ENCODE results near the gene COG7. TPM values are rescaled to one million over a fixed set of nuclear protein-coding genes. Genes with fewer than 3 reads are reported as not detected.

Gene COG7
- total RNA-seq, 4 donors from 2014 or later, result 37.1 to 121 (median 54.6) TPM

GRCh38 chr16:23345237-23345636, 107.8 kb downstream of the COG7 start:
- intact Hi-C loops (cut with DNase I; ENCODE audit: low total_unique reads), result no loop called here
- in situ Hi-C loops (cut with MboI; ENCODE audit: low pct_ligation_motif_present in 1 of 4, low pct_unique_long_range_greater_than_20kb in 1 of 4, low sequenced_read_pairs in 3 of 4), result no loop called here
- no peaks in the 10 kb centered on the region for H3K27me3 ChIP-seq
- WGBS, 2 donors (ENCODE audit: low coverage in 1 of 2), result 78 to 100% methylated on average over 1 to 5 of the region's 5 CpGs
- no peak for DNase-seq
- TF ChIP-seq POLR2A (IDR thresholded peaks at IDR 0.05) (no peak), CTCF (IDR thresholded peaks at IDR 0.05) (no peak)
- H3K36me3 ChIP-seq, result no peaks in the 10 kb centered on the region
- H3K27ac ChIP-seq, result no peak overlapping the region
- no peaks in the 10 kb centered on the region for H3K9me3 ChIP-seq
- H3K4me3 ChIP-seq, result no peak overlapping the region
- H3K4me1 ChIP-seq, result peaks cover 0 to 21% (median 11%) of the 10 kb centered on the region in 4 donors

- no peak overlapping the region for H3K4me3 ChIP-seq
- no peaks in the 10 kb centered on the region for H3K9me3 ChIP-seq
- in situ Hi-C loops (cut with MboI; ENCODE audit: low pct_ligation_motif_present in 1 of 4, low pct_unique_long_range_greater_than_20kb in 1 of 4, low sequenced_read_pairs in 3 of 4) (no loop called here), intact Hi-C loops (cut with DNase I; ENCODE audit: low total_unique reads) (no loop called here)
- H3K27ac ChIP-seq, result no peak overlapping the region
- 38 to 59% methylated on average over 3 to 5 of the region's 5 CpGs for WGBS, 2 donors (ENCODE audit: low coverage in 1 of 2)
- no peak for DNase-seq
- peaks cover 0 to 21% (median 11%) of the 10 kb centered on the region in 4 donors for H3K4me1 ChIP-seq
- no peaks in the 10 kb centered on the region for H3K27me3 ChIP-seq
- no peaks in the 10 kb centered on the region for H3K36me3 ChIP-seq
- TF ChIP-seq CTCF (IDR thresholded peaks at IDR 0.05) (no peak), EP300 (IDR thresholded peaks at IDR 0.05; ENCODE audit: low read depth) (no peak), POLR2A (IDR thresholded peaks at IDR 0.05) (no peak), POLR2AphosphoS5 (IDR thresholded peaks at IDR 0.05) (no peak)
These were observed 109.1 kb downstream of the COG7 start for GRCh38 chr16:23343643-23344612.

- WGBS, 2 donors (ENCODE audit: low coverage in 1 of 2), result 37 to 49% methylated on average over 3 to 5 of the region's 5 CpGs
- no peak for DNase-seq
- in situ Hi-C loops (cut with MboI; ENCODE audit: low pct_ligation_motif_present in 1 of 4, low pct_unique_long_range_greater_than_20kb in 1 of 4, low sequenced_read_pairs in 3 of 4), result no loop called here
These were observed 110.8 kb downstream of the COG7 start for GRCh38 chr16:23342083-23342640.

GRCh38 chr16:23339787-23340186, 113.2 kb downstream of the COG7 start:
- Histone ChIP-seq H3K27ac (no peak overlapping the region), H3K27me3 (no peaks in the 10 kb centered on the region), H3K4me1 (peaks cover 0 to 49% (median 29%) of the 10 kb centered on the region in 4 donors), H3K36me3 (no peaks in the 10 kb centered on the region), H3K9me3 (no peaks in the 10 kb centered on the region), H3K4me3 (no peak overlapping the region)
- in situ Hi-C loops (cut with MboI; ENCODE audit: low pct_ligation_motif_present in 1 of 4, low pct_unique_long_range_greater_than_20kb in 1 of 4, low sequenced_read_pairs in 3 of 4) (no loop called here), intact Hi-C loops (cut with DNase I; ENCODE audit: low total_unique reads) (no loop called here)
- no peak for TF ChIP-seq EP300 (IDR thresholded peaks at IDR 0.05; ENCODE audit: low read depth)
- WGBS, 2 donors (ENCODE audit: low coverage in 1 of 2), result 77 to 100% methylated on average over 2 to 3 of the region's 3 CpGs
- DNase-seq, result no peak

More at GRCh38 chr16:23342083-23342640, 110.8 kb downstream of the COG7 start:
- Histone ChIP-seq H3K27me3 (no peaks in the 10 kb centered on the region), H3K36me3 (no peaks in the 10 kb centered on the region), H3K9me3 (no peaks in the 10 kb centered on the region), H3K4me1 (peaks cover 0 to 31% (median 16%) of the 10 kb centered on the region in 4 donors), H3K4me3 (no peak overlapping the region), H3K27ac (peak overlapping the region; percentile 13 to 51 (median 31))
- peak in 1 of 3 donors; percentile 11 for TF ChIP-seq POLR2AphosphoS5 (IDR thresholded peaks at IDR 0.05)
- no peak for TF ChIP-seq POLR2A (IDR thresholded peaks at IDR 0.05)
- intact Hi-C loops (cut with DNase I; ENCODE audit: low total_unique reads), result no loop called here

Small RNA genes lying within 50 kb of the gene (small RNA-seq; reads per million reads assigned to genes)
- 0 reads per million in 4 donors for gene RF00072

Other genes with a start within 250 kb of the COG7 start
- 100 to 1,000 TPM; 142 to 729 (median 556) TPM for gene SCNN1B, start 150.9 kb downstream of the COG7 start, total RNA-seq
- 10 to 100 TPM; 21.7 to 51.8 (median 36.9) TPM for gene GGA2, start 57.3 kb upstream of the COG7 start, total RNA-seq
- 10 to 100 TPM in 3 of 4 donors, 1 to 10 TPM in 1; 9.4 to 88.2 (median 14.3) TPM for gene EARS2, start 104.2 kb upstream of the COG7 start, total RNA-seq
- gene UBFD1, start 104.5 kb upstream of the COG7 start, total RNA-seq, result 100 to 1,000 TPM in 2 of 4 donors, 10 to 100 TPM in 2; 34.3 to 186 (median 80.6) TPM
- gene NDUFAB1, start 143.1 kb upstream of the COG7 start, total RNA-seq, result 100 to 1,000 TPM in 2 of 4 donors, 10 to 100 TPM in 2; 73.3 to 142 (median 108) TPM
- 10 to 100 TPM in 1 of 4 donors, 1 to 10 TPM in 3; 1.4 to 10.6 (median 8.0) TPM for gene PALB2, start 188.1 kb upstream of the COG7 start, total RNA-seq
- 10 to 100 TPM in 3 of 4 donors, 1 to 10 TPM in 1; 8.0 to 52.2 (median 37.5) TPM for gene DCTN5, start 188.3 kb upstream of the COG7 start, total RNA-seq
- 10 to 100 TPM in 1 of 4 donors, 1 to 10 TPM in 3; 1.5 to 20.1 (median 4.3) TPM for gene PLK1, start 225.7 kb upstream of the COG7 start, total RNA-seq

All from transverse colon (tissue), 4 donors.